Activated CD8-positive, alpha-beta memory T cell treated with anti-CD3 and anti-CD28 coated beads, Interleukin-2, amount 50 U/mL, for 24 hours (primary cell): ENCODE measurements around the gene LRATD1.
"Not testable (repeated sequence)": the region's sequence is repeated elsewhere in the genome, so short reads cannot be mapped to it uniquely, and the experiment has no call there.

Experiments used
- DNase-seq: peaks from one replicate; pipeline ENCODE4 v3.0.0-alpha.2; 2020; ENCODE audit errors: extremely low read depth

The LRATD1 gene

GRCh38 chr2:14632133-14632936, at the start of gene LRATD1:
LRATD1 (plus strand) TSS chr2:14632717; CDS start chr2:14633980, 1,263 bp downstream.
- no peak for DNase-seq

GRCh38 chr2:14583059-14583458, 49.5 kb upstream of the LRATD1 start:
- DNase-seq: no peak

GRCh38 chr2:14583802-14584201, 48.7 kb upstream of the LRATD1 start:
- DNase-seq: no peak

GRCh38 chr2:14587119-14587518, 45.4 kb upstream of the LRATD1 start:
- DNase-seq: no peak

- no peak for DNase-seq
Observed at GRCh38 chr2:14601156-14601770, 31.3 kb upstream of the LRATD1 start.

- no peak for DNase-seq
Observed at GRCh38 chr2:14602309-14602708, 30.2 kb upstream of the LRATD1 start.

- no peak for DNase-seq
Observed at GRCh38 chr2:14603676-14604075, 28.8 kb upstream of the LRATD1 start.

GRCh38 chr2:14608245-14608644, 24.3 kb upstream of the LRATD1 start:
- DNase-seq: no peak

- DNase-seq: no peak
Observed at GRCh38 chr2:14614017-14614416, 18.5 kb upstream of the LRATD1 start.

- no peak for DNase-seq
Observed at GRCh38 chr2:14615121-14615520, 17.4 kb upstream of the LRATD1 start.

- no peak for DNase-seq
Observed at GRCh38 chr2:14615760-14616159, 16.8 kb upstream of the LRATD1 start.

GRCh38 chr2:14616342-14616741, 16.2 kb upstream of the LRATD1 start:
- no peak for DNase-seq

GRCh38 chr2:14616950-14617349, 15.6 kb upstream of the LRATD1 start:
- DNase-seq: no peak

- no peak for DNase-seq
Observed at GRCh38 chr2:14619441-14619840, 13.1 kb upstream of the LRATD1 start.

GRCh38 chr2:14621114-14621513, 11.4 kb upstream of the LRATD1 start:
- DNase-seq: no peak

GRCh38 chr2:14621906-14622549, 10.5 kb upstream of the LRATD1 start:
- DNase-seq: no peak

- DNase-seq: not testable (repeated sequence)
Observed at GRCh38 chr2:14622550-14622939, 10.0 kb upstream of the LRATD1 start.

GRCh38 chr2:14623237-14623636, 9.3 kb upstream of the LRATD1 start:
- DNase-seq: no peak

GRCh38 chr2:14626873-14627272, 5.6 kb upstream of the LRATD1 start:
- DNase-seq: no peak

- DNase-seq: no peak
Observed at GRCh38 chr2:14628901-14629300, 3.6 kb upstream of the LRATD1 start.

GRCh38 chr2:14631406-14632040, 994 bp upstream of the LRATD1 start:
- no peak for DNase-seq

GRCh38 chr2:14633061-14633460, 544 bp downstream of the LRATD1 start:
- DNase-seq: no peak
